OCI-LY3 (cell line): ENCODE data around the gene KIAA1586.

Experiments
- H2AFZ ChIP-seq: fragments of 200-600, 300-600 bp; shearing (Covaris generic); 2 replicates; pipeline ENCODE4 v1.6.0; 2014; ENCODE audit warnings: antibody characterized with exemption, low read depth, low read length
- H3K27ac ChIP-seq: fragments of 200-600, 300-600 bp; sonication (generic); 2 replicates; pipeline ENCODE4 v1.5.1; 2014; ENCODE audit warnings: mild to moderate bottlenecking, low read length, moderate library complexity, mixed read lengths
- H3K27me3 ChIP-seq: fragments of 200-600, 300-600 bp; sonication (generic); 2 replicates; pipeline ENCODE4 v1.6.1; 2014; ENCODE audit warnings: low read depth, low read length, mixed read lengths
- H3K36me3 ChIP-seq: fragments of 200-600, 300-600 bp; sonication (generic); replicated peaks from 2 replicates; pipeline ENCODE3; 2014; ENCODE audit warnings: low read depth, low read length, mixed read lengths
- H3K4me1 ChIP-seq: fragments of 300-600, 200-600 bp; sonication (generic); 2 replicates; pipeline ENCODE4 v1.6.1; 2014; ENCODE audit warnings: low read length, mixed read lengths
- H3K4me2 ChIP-seq: fragments of 200-600, 300-600 bp; sonication (generic); 2 replicates; pipeline ENCODE4 v1.6.1; 2014; ENCODE audit warnings: low read length, mixed read lengths
- H3K4me3 ChIP-seq: fragments of 300-600, 200-600 bp; sonication (generic); 2 replicates; pipeline ENCODE4 v1.5.1; 2014; ENCODE audit warnings: antibody characterized with exemption, mild to moderate bottlenecking, low read length, moderate library complexity
- H3K79me2 ChIP-seq: fragments of 300-600, 200-600 bp; shearing (Covaris generic); 2 replicates; pipeline ENCODE4 v1.6.1; 2014; ENCODE audit warnings: mild to moderate bottlenecking, low read length, mixed read lengths
- H3K9ac ChIP-seq: fragments of 300-600, 200-600 bp; shearing (Covaris generic); 2 replicates; pipeline ENCODE4 v1.6.0; 2014; ENCODE audit warnings: mild to moderate bottlenecking, low read length, moderate library complexity
- H3K9me3 ChIP-seq: fragments of 200-600, 300-600 bp; shearing (Covaris generic); 2 replicates; pipeline ENCODE4 v1.6.1; 2014; ENCODE audit warnings: low read length, mixed read lengths; ENCODE audit not compliant: insufficient read depth
- H4K20me1 ChIP-seq: fragments of 200-600, 300-600 bp; sonication (generic); 2 replicates; pipeline ENCODE4 v1.6.1; 2016; ENCODE audit warnings: low read length, mixed read lengths; ENCODE audit not compliant: insufficient read depth
- EZH2phosphoT487 ChIP-seq: fragments of 200-600 bp; shearing (Covaris generic); IDR thresholded peaks from 2 replicates; pipeline ENCODE4 v1.6.1; 2018; ENCODE audit warnings: antibody characterized with exemption, mixed run types, low read depth
- TF ChIP-seq, protein P1 (sequence below): fragments of 200-600, 300-600 bp; sonication (generic); IDR thresholded peaks from 2 replicates; pipeline ENCODE4 v1.5.1; 2014; ENCODE audit warnings: antibody characterized with exemption, low read length, low read depth

KIAA1586 gene

DNA sequence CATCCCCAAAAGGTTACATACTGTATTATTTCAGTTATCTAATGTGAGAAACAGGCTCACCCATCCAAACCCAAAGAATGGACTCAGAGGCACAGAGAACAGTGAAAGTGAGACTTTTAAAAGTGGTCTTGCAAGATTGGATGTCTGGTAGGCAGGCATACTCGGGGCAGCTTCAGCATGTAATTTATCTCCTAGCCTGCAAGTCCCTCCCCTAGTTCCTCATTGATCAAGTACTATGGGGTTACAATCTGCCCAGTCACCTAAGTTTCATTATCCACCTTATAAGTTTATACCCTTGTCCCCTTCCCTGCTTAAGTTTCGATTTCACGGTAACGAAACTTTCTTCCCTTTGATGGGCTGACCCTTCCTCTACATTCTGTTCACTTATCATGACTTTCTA, 22.7 kb downstream of the KIAA1586 start:
- H3K9ac ChIP-seq: no peak overlapping the region
- no peak overlapping the region for H3K27ac ChIP-seq
- no peak overlapping the region for H2AFZ ChIP-seq
- H4K20me1 ChIP-seq: no peaks in the 10 kb centered on the region
- H3K79me2 ChIP-seq: no peaks in the 10 kb centered on the region
- no peak overlapping the region for H3K4me2 ChIP-seq
- no peaks in the 10 kb centered on the region for H3K27me3 ChIP-seq
- H3K9me3 ChIP-seq: no peaks in the 10 kb centered on the region
- H3K4me1 ChIP-seq: peaks cover 5% of the 10 kb centered on the region
- H3K36me3 ChIP-seq: peaks cover 8% of the 10 kb centered on the region
- no peak overlapping the region for H3K4me3 ChIP-seq
- no peak for TF ChIP-seq EZH2phosphoT487
- TF ChIP-seq, protein P1, sequence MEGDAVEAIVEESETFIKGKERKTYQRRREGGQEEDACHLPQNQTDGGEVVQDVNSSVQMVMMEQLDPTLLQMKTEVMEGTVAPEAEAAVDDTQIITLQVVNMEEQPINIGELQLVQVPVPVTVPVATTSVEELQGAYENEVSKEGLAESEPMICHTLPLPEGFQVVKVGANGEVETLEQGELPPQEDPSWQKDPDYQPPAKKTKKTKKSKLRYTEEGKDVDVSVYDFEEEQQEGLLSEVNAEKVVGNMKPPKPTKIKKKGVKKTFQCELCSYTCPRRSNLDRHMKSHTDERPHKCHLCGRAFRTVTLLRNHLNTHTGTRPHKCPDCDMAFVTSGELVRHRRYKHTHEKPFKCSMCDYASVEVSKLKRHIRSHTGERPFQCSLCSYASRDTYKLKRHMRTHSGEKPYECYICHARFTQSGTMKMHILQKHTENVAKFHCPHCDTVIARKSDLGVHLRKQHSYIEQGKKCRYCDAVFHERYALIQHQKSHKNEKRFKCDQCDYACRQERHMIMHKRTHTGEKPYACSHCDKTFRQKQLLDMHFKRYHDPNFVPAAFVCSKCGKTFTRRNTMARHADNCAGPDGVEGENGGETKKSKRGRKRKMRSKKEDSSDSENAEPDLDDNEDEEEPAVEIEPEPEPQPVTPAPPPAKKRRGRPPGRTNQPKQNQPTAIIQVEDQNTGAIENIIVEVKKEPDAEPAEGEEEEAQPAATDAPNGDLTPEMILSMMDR: no peak

DNA sequence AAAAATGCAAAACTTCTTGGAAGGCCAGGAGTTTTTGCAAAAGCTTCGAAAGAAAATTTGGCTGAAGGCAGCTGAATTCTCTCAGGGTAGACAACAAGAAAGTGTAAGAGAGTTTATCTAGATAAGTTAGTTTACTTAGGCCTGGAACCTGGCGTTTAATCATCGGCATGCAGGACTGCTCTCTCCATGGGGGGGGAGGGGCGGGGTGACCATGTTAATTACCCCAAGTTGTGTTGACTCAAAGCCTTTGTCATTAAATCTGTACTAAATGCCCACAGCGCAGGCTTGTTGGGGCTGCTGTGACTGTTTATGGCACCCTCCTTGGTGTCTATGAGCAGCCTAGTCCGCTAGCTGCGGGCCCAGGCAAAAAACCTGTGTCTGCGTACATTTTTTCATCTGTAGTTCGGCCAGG, 23.4 kb downstream of the KIAA1586 start:
- TF ChIP-seq, protein P1: no peak
- TF ChIP-seq EZH2phosphoT487: no peak
- Histone ChIP-seq H3K9me3 (no peaks in the 10 kb centered on the region), H3K4me3 (no peak overlapping the region), H3K36me3 (peaks cover 5% of the 10 kb centered on the region), H3K79me2 (no peaks in the 10 kb centered on the region), H4K20me1 (no peaks in the 10 kb centered on the region), H3K27me3 (no peaks in the 10 kb centered on the region), H3K27ac (no peak overlapping the region), H3K4me2 (no peak overlapping the region), H2AFZ (no peak overlapping the region), H3K4me1 (peaks cover 2% of the 10 kb centered on the region), H3K9ac (no peak overlapping the region)

DNA sequence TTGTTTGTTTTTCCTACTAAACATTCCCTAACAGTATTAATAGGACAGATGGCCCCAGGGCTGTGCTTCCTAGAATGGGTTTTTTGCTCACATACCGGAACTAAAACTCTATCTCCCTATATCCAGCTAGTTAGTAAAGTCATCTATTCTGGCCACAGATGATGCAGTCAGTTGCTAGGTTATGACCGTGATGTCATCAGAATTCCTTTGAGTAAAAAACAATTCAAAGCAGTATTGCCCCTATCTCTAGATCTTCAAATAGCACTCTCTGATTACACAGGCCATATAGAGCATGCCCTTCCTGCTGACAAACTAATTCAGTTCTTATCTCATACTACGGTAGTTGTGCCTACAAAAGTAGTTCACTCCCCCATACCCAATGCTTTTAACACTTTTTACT, 25.6 kb downstream of the KIAA1586 start:
- no peaks in the 10 kb centered on the region for H4K20me1 ChIP-seq
- no peaks in the 10 kb centered on the region for H3K9me3 ChIP-seq
- no peaks in the 10 kb centered on the region for H3K27me3 ChIP-seq
- no peak overlapping the region for H3K9ac ChIP-seq
- H3K4me1 ChIP-seq: no peaks in the 10 kb centered on the region
- H3K4me3 ChIP-seq: no peak overlapping the region
- no peak overlapping the region for H3K4me2 ChIP-seq
- H3K27ac ChIP-seq: no peak overlapping the region
- no peaks in the 10 kb centered on the region for H3K36me3 ChIP-seq
- no peak overlapping the region for H2AFZ ChIP-seq
- H3K79me2 ChIP-seq: no peaks in the 10 kb centered on the region
- no peak for TF ChIP-seq EZH2phosphoT487
- TF ChIP-seq, protein P1: no peak

DNA sequence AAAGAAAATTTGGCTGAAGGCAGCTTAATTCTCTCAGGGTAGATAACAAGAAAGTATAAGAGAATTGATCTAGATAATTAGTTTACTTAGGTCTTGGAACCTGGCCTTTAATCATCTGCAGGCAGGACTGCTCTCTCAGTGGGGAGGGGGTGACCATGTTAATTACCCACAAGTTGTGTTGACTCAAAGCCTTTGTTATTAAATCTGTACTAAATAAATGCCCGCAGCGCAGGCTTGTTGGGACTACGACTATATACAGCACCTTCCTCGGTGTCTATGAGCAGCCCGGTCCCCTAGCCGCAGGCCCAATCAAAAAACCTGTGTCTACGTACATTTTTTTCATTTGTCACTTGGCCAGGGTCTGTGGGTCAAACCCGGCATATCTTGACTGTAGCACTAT, 27.9 kb downstream of the KIAA1586 start:
- Histone ChIP-seq H3K79me2 (no peaks in the 10 kb centered on the region), H3K36me3 (no peaks in the 10 kb centered on the region), H3K4me3 (no peak overlapping the region), H4K20me1 (no peaks in the 10 kb centered on the region), H3K27me3 (no peaks in the 10 kb centered on the region), H3K4me1 (no peaks in the 10 kb centered on the region), H3K9me3 (no peaks in the 10 kb centered on the region), H2AFZ (no peak overlapping the region), H3K4me2 (no peak overlapping the region), H3K9ac (no peak overlapping the region), H3K27ac (no peak overlapping the region)
- TF ChIP-seq, protein P1: no peak
- no peak for TF ChIP-seq EZH2phosphoT487
